HG03575 (cell line): ENCODE data around the gene MRPL20.

Source experiments
- ATAC-seq: cut with Tn5 transposase; IDR thresholded peaks from one replicate; pipeline ENCODE4 v1.9.1; 2021; ENCODE audit not compliant: unreplicated experiment, insufficient number of reproducible peaks, low FRiP score; ENCODE audit errors: extremely low read depth

Gene MRPL20

GRCh38 chr1:1438531-1439381 is 31.7 kb upstream of the MRPL20 start:
- no peak for ATAC-seq

- no peak for ATAC-seq
Measured at GRCh38 chr1:1437904-1438376, 30.8 kb upstream of the MRPL20 start.

GRCh38 chr1:1437033-1437903 is 30.2 kb upstream of the MRPL20 start:
- no peak for ATAC-seq

GRCh38 chr1:1436630-1437032 is 29.5 kb upstream of the MRPL20 start:
- no peak for ATAC-seq

GRCh38 chr1:1435911-1436629 is 29.0 kb upstream of the MRPL20 start:
- no peak for ATAC-seq

- ATAC-seq, result no peak
Measured at GRCh38 chr1:1435106-1435903, 28.2 kb upstream of the MRPL20 start, which contains the start of gene VWA1. Gene VWA1 (plus strand): TSS chr1:1435690. CDS start chr1:1435749, 59 bp downstream.

GRCh38 chr1:1434824-1435105 is 27.7 kb upstream of the MRPL20 start:
- no peak for ATAC-seq

- no peak for ATAC-seq
Measured at GRCh38 chr1:1434131-1434823, 27.2 kb upstream of the MRPL20 start.

GRCh38 chr1:1433804-1434130 is 26.7 kb upstream of the MRPL20 start:
- no peak for ATAC-seq

GRCh38 chr1:1432951-1433803 is 26.1 kb upstream of the MRPL20 start:
- no peak for ATAC-seq

- no peak for ATAC-seq
Measured at GRCh38 chr1:1432274-1432950, 25.3 kb upstream of the MRPL20 start.

- no peak for ATAC-seq
Measured at GRCh38 chr1:1431845-1432273, 24.8 kb upstream of the MRPL20 start.

- no peak for ATAC-seq
Measured at GRCh38 chr1:1430992-1431844, 24.1 kb upstream of the MRPL20 start.

GRCh38 chr1:1430114-1430982 is 23.3 kb upstream of the MRPL20 start:
- no peak for ATAC-seq

GRCh38 chr1:1429671-1430073 is 22.6 kb upstream of the MRPL20 start:
- ATAC-seq, result no peak
